OCI-LY1 (cell line): ENCODE measurements around the gene MAGEA11.

ENCODE experiments used
- EZH2 ChIP-seq: fragments of 200-600 bp; sonication (generic), shearing (Covaris generic); IDR thresholded peaks from 2 replicates; pipeline ENCODE4 v1.8.0; 2017; ENCODE audit warnings: borderline replicate concordance, mixed run types, mild to moderate bottlenecking, antibody characterized with exemption, low read length, moderate library complexity, mixed read lengths
- TF ChIP-seq, protein P1 (sequence below): fragments of 200-600 bp; sonication (generic), shearing (Covaris generic); IDR thresholded peaks from 2 replicates; pipeline ENCODE4 v1.5.1; 2017; ENCODE audit warnings: mild to moderate bottlenecking, antibody characterized with exemption, low read length, moderate library complexity, mixed read lengths

- TF ChIP-seq, protein P1, sequence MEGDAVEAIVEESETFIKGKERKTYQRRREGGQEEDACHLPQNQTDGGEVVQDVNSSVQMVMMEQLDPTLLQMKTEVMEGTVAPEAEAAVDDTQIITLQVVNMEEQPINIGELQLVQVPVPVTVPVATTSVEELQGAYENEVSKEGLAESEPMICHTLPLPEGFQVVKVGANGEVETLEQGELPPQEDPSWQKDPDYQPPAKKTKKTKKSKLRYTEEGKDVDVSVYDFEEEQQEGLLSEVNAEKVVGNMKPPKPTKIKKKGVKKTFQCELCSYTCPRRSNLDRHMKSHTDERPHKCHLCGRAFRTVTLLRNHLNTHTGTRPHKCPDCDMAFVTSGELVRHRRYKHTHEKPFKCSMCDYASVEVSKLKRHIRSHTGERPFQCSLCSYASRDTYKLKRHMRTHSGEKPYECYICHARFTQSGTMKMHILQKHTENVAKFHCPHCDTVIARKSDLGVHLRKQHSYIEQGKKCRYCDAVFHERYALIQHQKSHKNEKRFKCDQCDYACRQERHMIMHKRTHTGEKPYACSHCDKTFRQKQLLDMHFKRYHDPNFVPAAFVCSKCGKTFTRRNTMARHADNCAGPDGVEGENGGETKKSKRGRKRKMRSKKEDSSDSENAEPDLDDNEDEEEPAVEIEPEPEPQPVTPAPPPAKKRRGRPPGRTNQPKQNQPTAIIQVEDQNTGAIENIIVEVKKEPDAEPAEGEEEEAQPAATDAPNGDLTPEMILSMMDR: no peak
- no peak for TF ChIP-seq EZH2
Measured at GRCh38 chrX:149757206-149758067, 45.6 kb downstream of the MAGEA11 start.
